Measurements from ENCODE around the gene CAAP1. TPM values are rescaled to one million over a fixed set of nuclear protein-coding genes. Genes with fewer than 3 reads are reported as not detected.

The CAAP1 gene
- total and polyA plus RNA-seq, 2 of the 13 experiments (the other 11 are each of a cell fraction or from before 2014, with no cell fraction given) = 10.9 to 40.2 TPM

DNA sequence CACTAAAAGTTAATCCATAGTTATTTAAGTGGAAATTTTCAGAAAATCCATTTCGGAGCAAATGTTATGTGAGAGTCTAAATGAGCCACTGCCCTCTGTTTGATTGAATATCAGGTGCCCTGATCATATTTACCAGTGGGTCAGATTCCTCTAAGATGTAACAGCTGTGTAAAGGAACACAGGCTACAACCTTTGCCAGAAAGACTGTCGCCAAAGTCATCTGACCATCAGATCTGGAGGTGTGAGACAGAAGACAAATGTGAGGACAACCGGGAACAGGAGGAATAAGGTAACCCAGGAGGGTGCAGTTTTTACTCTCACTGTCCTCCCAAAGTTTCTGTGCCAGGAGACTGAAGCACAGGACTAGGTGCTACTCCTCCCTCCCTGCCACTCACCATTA, 90.8 kb downstream of the CAAP1 start:
- Histone ChIP-seq H3K4me2 (ENCODE audit: low read depth, low read length) (no peak overlapping the region), H3K4me1 (ENCODE audit: insufficient read depth, low read length) (no peaks in the 10 kb centered on the region), H3K9ac (ENCODE audit: insufficient read depth, low read depth, low read length) (no peak overlapping the region), H3K36me3 (replicated peaks in 1 of 2; ENCODE audit: control insufficient read depth in 1 of 2, insufficient read depth in 2 of 2, low read length in 2 of 2) (no peaks in the 10 kb centered on the region), H4K20me1 (ENCODE audit: insufficient read depth, low read length) (no peaks in the 10 kb centered on the region), H3K79me2 (ENCODE audit: insufficient read depth, low read length) (no peaks in the 10 kb centered on the region), H2AFZ (ENCODE audit: low read length) (no peak overlapping the region), H3K4me3 (replicated peaks in 1 of 3; ENCODE audit: insufficient read depth in 1 of 3, low read depth in 2 of 3, low read length in 3 of 3) (no peak overlapping the region), H3K9me3 (ENCODE audit: low read length) (no peaks in the 10 kb centered on the region), H3K27ac (ENCODE audit: extremely low read length, insufficient read depth, low read length) (no peak overlapping the region), H3K27me3 (ENCODE audit: control insufficient read depth in 1 of 2, insufficient read depth in 2 of 2, low read length in 2 of 2) (no peaks in the 10 kb centered on the region)
- FAIRE-seq = no peak
- no peak for DNase-seq (ENCODE audit: low spot score)
- intact Hi-C loops (cut with micrococcal nuclease; ENCODE audit: unreplicated experiment) = no loop called here
- POLR2A ChIA-PET = no interaction called here
- 6% methylated on average over 3 of the region's 3 CpGs for WGBS (ENCODE audit: low lambda C conversion rate)
- no peak for ATAC-seq
- CTCF ChIA-PET (ENCODE audit: low intra/inter-chr PET ratio, low total read pairs) = no interaction called here
- in situ Hi-C loops (cut with HindIII; ENCODE audit: extremely low pct_ligation_motif_present, low pct_unique_long_range_greater_than_20kb) = no loop called here
- TF ChIP-seq ZNF589 (CRISPR knock-in tag; conservative IDR thresholded peaks at IDR 0.05) (no peak), MED8 (CRISPR knock-in tag; IDR thresholded peaks at IDR 0.05; ENCODE audit: insufficient replicate concordance) (no peak)
- BruUV-seq (replicated peaks) = no TSS peak

DNA sequence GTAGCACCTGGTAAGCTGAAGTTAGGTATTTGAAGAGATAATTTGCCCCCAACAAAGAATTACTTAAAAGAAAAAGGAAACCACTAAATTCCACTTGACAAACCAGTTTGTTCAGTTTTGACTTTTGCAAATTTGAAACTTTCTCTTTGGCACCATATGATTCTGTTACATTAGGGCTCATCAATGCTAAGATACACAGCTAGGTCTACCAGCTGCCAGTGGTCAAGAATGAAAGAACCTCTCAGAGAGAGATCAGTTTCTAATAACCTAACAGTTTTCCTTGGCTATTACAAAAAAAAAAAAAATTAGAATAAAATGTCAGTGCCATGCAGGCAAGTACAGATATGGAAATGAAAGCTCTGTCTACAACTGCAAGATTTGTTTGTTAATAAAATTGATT, 92.3 kb downstream of the CAAP1 start:
- no TSS peak for BruUV-seq (replicated peaks)
- Histone ChIP-seq H3K4me3 (replicated peaks in 1 of 3; ENCODE audit: insufficient read depth in 1 of 3, low read depth in 2 of 3, low read length in 3 of 3) (no peak overlapping the region), H3K36me3 (replicated peaks in 1 of 2; ENCODE audit: control insufficient read depth in 1 of 2, insufficient read depth in 2 of 2, low read length in 2 of 2) (no peaks in the 10 kb centered on the region), H3K9ac (ENCODE audit: insufficient read depth, low read depth, low read length) (no peak overlapping the region), H3K27me3 (ENCODE audit: control insufficient read depth in 1 of 2, insufficient read depth in 2 of 2, low read length in 2 of 2) (no peaks in the 10 kb centered on the region), H3K4me2 (ENCODE audit: low read depth, low read length) (no peak overlapping the region), H3K27ac (ENCODE audit: extremely low read length, insufficient read depth, low read length) (no peak overlapping the region), H3K79me2 (ENCODE audit: insufficient read depth, low read length) (no peaks in the 10 kb centered on the region), H3K9me3 (ENCODE audit: low read length) (no peaks in the 10 kb centered on the region), H4K20me1 (ENCODE audit: insufficient read depth, low read length) (no peaks in the 10 kb centered on the region), H2AFZ (ENCODE audit: low read length) (no peak overlapping the region), H3K4me1 (ENCODE audit: insufficient read depth, low read length) (no peaks in the 10 kb centered on the region)
- in situ Hi-C loops (cut with HindIII; ENCODE audit: extremely low pct_ligation_motif_present, low pct_unique_long_range_greater_than_20kb) (no loop called here), intact Hi-C loops (cut with micrococcal nuclease; ENCODE audit: unreplicated experiment) (no loop called here)
- FAIRE-seq (no peak), ATAC-seq (no peak), DNase-seq (ENCODE audit: low spot score) (no peak)
- ChIA-PET CTCF (ENCODE audit: low intra/inter-chr PET ratio, low total read pairs) (no interaction called here), POLR2A (no interaction called here)
- no peak for TF ChIP-seq TSC22D2 (CRISPR knock-in tag; IDR thresholded peaks at IDR 0.05; ENCODE audit: borderline replicate concordance)
